ENCODE measurements around the gene ZNF710. TPM values are rescaled to one million over a fixed set of nuclear protein-coding genes. Genes with fewer than 3 reads are reported as not detected.

ZNF710 gene
- total and polyA plus RNA-seq, 2 donors (not counting 3 experiments of a cell fraction or from before 2014, with no cell fraction given): 8.9 to 32.4 TPM

GRCh38 chr15:90053685-90054466 is 52.8 kb downstream of the ZNF710 start:
- peaks cover 7% of the 10 kb centered on the region for H3K4me1 ChIP-seq (ENCODE audit: control insufficient read depth, extremely low read depth, insufficient read depth, low read length)
- FAIRE-seq (no peak), DNase-seq (ENCODE audit: low read depth, low spot score) (no peak)
- BruUV-seq (replicated peaks): no TSS peak
- TF ChIP-seq, protein P1, sequence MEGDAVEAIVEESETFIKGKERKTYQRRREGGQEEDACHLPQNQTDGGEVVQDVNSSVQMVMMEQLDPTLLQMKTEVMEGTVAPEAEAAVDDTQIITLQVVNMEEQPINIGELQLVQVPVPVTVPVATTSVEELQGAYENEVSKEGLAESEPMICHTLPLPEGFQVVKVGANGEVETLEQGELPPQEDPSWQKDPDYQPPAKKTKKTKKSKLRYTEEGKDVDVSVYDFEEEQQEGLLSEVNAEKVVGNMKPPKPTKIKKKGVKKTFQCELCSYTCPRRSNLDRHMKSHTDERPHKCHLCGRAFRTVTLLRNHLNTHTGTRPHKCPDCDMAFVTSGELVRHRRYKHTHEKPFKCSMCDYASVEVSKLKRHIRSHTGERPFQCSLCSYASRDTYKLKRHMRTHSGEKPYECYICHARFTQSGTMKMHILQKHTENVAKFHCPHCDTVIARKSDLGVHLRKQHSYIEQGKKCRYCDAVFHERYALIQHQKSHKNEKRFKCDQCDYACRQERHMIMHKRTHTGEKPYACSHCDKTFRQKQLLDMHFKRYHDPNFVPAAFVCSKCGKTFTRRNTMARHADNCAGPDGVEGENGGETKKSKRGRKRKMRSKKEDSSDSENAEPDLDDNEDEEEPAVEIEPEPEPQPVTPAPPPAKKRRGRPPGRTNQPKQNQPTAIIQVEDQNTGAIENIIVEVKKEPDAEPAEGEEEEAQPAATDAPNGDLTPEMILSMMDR (IDR thresholded peaks at IDR 0.05; ENCODE audit: extremely low read depth in 1 of 2, insufficient read depth in 1 of 2, low read depth in 1 of 2, low read length in 2 of 2): no peak
- no peak for TF ChIP-seq MYC (IDR thresholded peaks at IDR 0.05; ENCODE audit: low read depth, low read length)
- no peak for TF ChIP-seq JUN (IDR thresholded peaks at IDR 0.05; ENCODE audit: borderline replicate concordance, insufficient read depth, insufficient read length, low read depth)
- no peak for TF ChIP-seq POLR2AphosphoS5 (IDR thresholded peaks at IDR 0.05; ENCODE audit: insufficient read depth, low read depth, low read length)
- no peak for TF ChIP-seq EZH2 (IDR thresholded peaks at IDR 0.05; ENCODE audit: borderline replicate concordance, low read depth, low read length, severe bottlenecking)
- TF ChIP-seq FOS (IDR thresholded peaks at IDR 0.05; ENCODE audit: borderline replicate concordance, insufficient read depth, low read length): no peak
- TF ChIP-seq GATA2 (IDR thresholded peaks at IDR 0.05; ENCODE audit: insufficient read depth, insufficient read length, low read depth, low read length): no peak
- no peak for TF ChIP-seq MAX (IDR thresholded peaks at IDR 0.05; ENCODE audit: insufficient read depth, insufficient read length)
- TF ChIP-seq POLR2A (IDR thresholded peaks at IDR 0.05; ENCODE audit: low read depth, low read length): no peak
- no peaks in the 10 kb centered on the region for H3K27me3 ChIP-seq (ENCODE audit: control insufficient read depth in 2 of 2, insufficient read depth in 2 of 2, low read length in 2 of 2)
- intact Hi-C loops (cut with micrococcal nuclease): loop anchor here (1.0 kb wide), 1 partner anchor 9 kb away; no protein-coding TSS in a partner anchor
- H3K4me3 ChIP-seq (replicated peaks in 1 of 3; ENCODE audit: insufficient read depth in 1 of 3, low read depth in 1 of 3, low read length in 3 of 3): no peak overlapping the region
- H3K9me3 ChIP-seq (replicated peaks; ENCODE audit: control insufficient read depth, insufficient read depth, low read length): no peaks in the 10 kb centered on the region
- dilution Hi-C loops (cut with MboI; ENCODE audit: extremely low pct_ligation_motif_present, low sequenced_read_pairs): no loop called here
- POLR2A ChIA-PET: no interaction called here
- H3K36me3 ChIP-seq (ENCODE audit: control insufficient read depth in 2 of 2, extremely low read depth in 1 of 2, insufficient read depth in 2 of 2, low read length in 2 of 2): no peaks in the 10 kb centered on the region
- no peak overlapping the region for H3K27ac ChIP-seq (ENCODE audit: insufficient read depth, low read depth, low read length)
- CTCF ChIA-PET: interaction anchor here (0.8 to 1.4 kb wide), 2 partner anchors 11 to 18 kb away, joined by 3 to 5 read pairs; no protein-coding TSS in a partner anchor
- no peak overlapping the region for H3K4me2 ChIP-seq (ENCODE audit: insufficient read depth, low read length)
- no peak overlapping the region for H3K9ac ChIP-seq (replicated peaks; ENCODE audit: extremely low read depth, insufficient read depth, low read length)
- peaks cover 10% of the 10 kb centered on the region for H3K79me2 ChIP-seq (ENCODE audit: control insufficient read depth, insufficient read depth, low read length)
- no peak overlapping the region for H2AFZ ChIP-seq (ENCODE audit: low read depth, low read length)
- H4K20me1 ChIP-seq (replicated peaks; ENCODE audit: control insufficient read depth, extremely low read depth, insufficient read depth, low read length): no peaks in the 10 kb centered on the region
- H3K9me1 ChIP-seq (replicated peaks; ENCODE audit: control insufficient read depth, extremely low read depth, insufficient read depth, low read length): no peaks in the 10 kb centered on the region
